Neural cell (in vitro differentiated cells): ENCODE measurements around the gene OGFOD1.

ENCODE experiments used
- EZH2 ChIP-seq: fragments of 200-600, 300-800 bp; shearing (Covaris generic), sonication (generic); IDR thresholded peaks from 2 replicates; pipeline ENCODE4 v1.6.1; 2014; ENCODE audit warnings: antibody characterized with exemption, low read length, borderline replicate concordance, mild to moderate bottlenecking; ENCODE audit not compliant: insufficient read depth, poor library complexity, severe bottlenecking
- POLR2AphosphoS5 ChIP-seq: IDR thresholded peaks from 2 replicates; pipeline ENCODE4 v1.6.1; 2012
- TF ChIP-seq, protein P1 (sequence below): fragments of 450-650 bp; IDR thresholded peaks from 2 replicates; pipeline ENCODE4 v1.5.1; 2014; ENCODE audit warnings: antibody characterized with exemption, mild to moderate bottlenecking, moderate library complexity; ENCODE audit not compliant: poor library complexity, severe bottlenecking

GRCh38 chr16:56491657-56492261 is 40.4 kb downstream of the OGFOD1 start:
- no peak for TF ChIP-seq POLR2AphosphoS5
- TF ChIP-seq EZH2: no peak
- TF ChIP-seq, protein P1, sequence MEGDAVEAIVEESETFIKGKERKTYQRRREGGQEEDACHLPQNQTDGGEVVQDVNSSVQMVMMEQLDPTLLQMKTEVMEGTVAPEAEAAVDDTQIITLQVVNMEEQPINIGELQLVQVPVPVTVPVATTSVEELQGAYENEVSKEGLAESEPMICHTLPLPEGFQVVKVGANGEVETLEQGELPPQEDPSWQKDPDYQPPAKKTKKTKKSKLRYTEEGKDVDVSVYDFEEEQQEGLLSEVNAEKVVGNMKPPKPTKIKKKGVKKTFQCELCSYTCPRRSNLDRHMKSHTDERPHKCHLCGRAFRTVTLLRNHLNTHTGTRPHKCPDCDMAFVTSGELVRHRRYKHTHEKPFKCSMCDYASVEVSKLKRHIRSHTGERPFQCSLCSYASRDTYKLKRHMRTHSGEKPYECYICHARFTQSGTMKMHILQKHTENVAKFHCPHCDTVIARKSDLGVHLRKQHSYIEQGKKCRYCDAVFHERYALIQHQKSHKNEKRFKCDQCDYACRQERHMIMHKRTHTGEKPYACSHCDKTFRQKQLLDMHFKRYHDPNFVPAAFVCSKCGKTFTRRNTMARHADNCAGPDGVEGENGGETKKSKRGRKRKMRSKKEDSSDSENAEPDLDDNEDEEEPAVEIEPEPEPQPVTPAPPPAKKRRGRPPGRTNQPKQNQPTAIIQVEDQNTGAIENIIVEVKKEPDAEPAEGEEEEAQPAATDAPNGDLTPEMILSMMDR: no peak
